H9 (cell line): ENCODE measurements around the gene TAF15. TPM values are rescaled to one million over a fixed set of nuclear protein-coding genes. Genes with fewer than 3 reads are reported as not detected.

Experiments used
- DNase-seq: peaks from one replicate; pipeline ENCODE4 v3.0.0-alpha.2; 2017
- H2AFZ ChIP-seq: one replicate; pipeline ENCODE4 v1.6.1; 2013; ENCODE audit warnings: mild to moderate bottlenecking, low read length, control low read depth, moderate library complexity
- H2AK5ac ChIP-seq: 2 replicates; pipeline ENCODE4 v1.6.1; 2013; ENCODE audit warnings: low read length, control low read depth, mixed read lengths; ENCODE audit not compliant: insufficient read length
- H2BK120ac ChIP-seq: one replicate; pipeline ENCODE4 v1.6.1; 2013; ENCODE audit warnings: low read depth, mild to moderate bottlenecking, low read length, control low read depth, inconsistent platforms; ENCODE audit not compliant: poor library complexity, severe bottlenecking
- H2BK12ac ChIP-seq: 2 replicates; pipeline ENCODE4 v1.6.1; 2013; ENCODE audit warnings: low read length, control low read depth, mixed read lengths, low read depth; ENCODE audit not compliant: insufficient read length
- H2BK15ac ChIP-seq: 2 replicates; pipeline ENCODE4 v1.6.1; 2013; ENCODE audit warnings: low read depth, low read length, control low read depth
- H2BK20ac ChIP-seq: one replicate; pipeline ENCODE4 v1.6.1; 2013; ENCODE audit warnings: low read depth, mild to moderate bottlenecking, low read length, control low read depth, inconsistent platforms; ENCODE audit not compliant: poor library complexity, severe bottlenecking
- H2BK5ac ChIP-seq: 2 replicates; pipeline ENCODE4 v1.6.1; 2013; ENCODE audit warnings: low read length, control low read depth, mixed read lengths; ENCODE audit not compliant: insufficient read length
- H3K14ac ChIP-seq: 2 replicates; pipeline ENCODE4 v1.6.1; 2013; ENCODE audit warnings: low read length, control low read depth; ENCODE audit not compliant: insufficient read depth
- H3K18ac ChIP-seq: 2 replicates; pipeline ENCODE4 v1.6.1; 2013; ENCODE audit warnings: low read depth, mild to moderate bottlenecking, mixed read lengths, low read length, control low read depth; ENCODE audit not compliant: insufficient read length
- H3K23ac ChIP-seq: 2 replicates; pipeline ENCODE4 v1.6.1; 2013; ENCODE audit warnings: low read length, control low read depth, mixed read lengths, low read depth; ENCODE audit not compliant: insufficient read length
- H3K23me2 ChIP-seq: 2 replicates; pipeline ENCODE4 v1.6.1; 2013; ENCODE audit warnings: low read depth, mild to moderate bottlenecking, mixed read lengths, low read length, control low read depth; ENCODE audit not compliant: insufficient read length, poor library complexity, severe bottlenecking
- H3K27ac ChIP-seq: 2 replicates; pipeline ENCODE4 v1.5.1; 2013; ENCODE audit warnings: low read length, control low read depth, mixed read lengths, low read depth; ENCODE audit not compliant: insufficient read length
- H3K27me3 ChIP-seq: 2 replicates; pipeline ENCODE4 v1.6.1; 2013; ENCODE audit warnings: low read length, control low read depth, inconsistent platforms; ENCODE audit not compliant: insufficient read depth
- H3K4ac ChIP-seq: 2 replicates; pipeline ENCODE4 v1.6.1; 2013; ENCODE audit warnings: low read depth, mild to moderate bottlenecking, control low read depth, inconsistent platforms, low read length, moderate library complexity
- H3K4me1 ChIP-seq: 2 replicates; pipeline ENCODE4 v1.6.1; 2013; ENCODE audit warnings: low read length, control low read depth, inconsistent platforms; ENCODE audit not compliant: insufficient read depth
- H3K4me2 ChIP-seq: 2 replicates; pipeline ENCODE4 v1.6.1; 2013; ENCODE audit warnings: low read length, control low read depth, mixed read lengths; ENCODE audit not compliant: insufficient read length, insufficient read depth
- H3K56ac ChIP-seq: 2 replicates; pipeline ENCODE4 v1.6.1; 2013; ENCODE audit warnings: low read depth, mild to moderate bottlenecking, mixed read lengths, low read length, control low read depth; ENCODE audit not compliant: insufficient read length
- H3K79me1 ChIP-seq: 2 replicates; pipeline ENCODE4 v1.6.1; 2013; ENCODE audit warnings: low read depth, mild to moderate bottlenecking, moderate library complexity, low read length, control low read depth, inconsistent platforms; ENCODE audit not compliant: insufficient read depth, poor library complexity, severe bottlenecking
- H3K79me2 ChIP-seq: 2 replicates; pipeline ENCODE4 v1.6.1; 2013; ENCODE audit warnings: low read length, control low read depth, inconsistent platforms; ENCODE audit not compliant: insufficient read depth
- H3K9ac ChIP-seq: 2 replicates; pipeline ENCODE4 v1.6.1; 2013; ENCODE audit warnings: low read length, control low read depth, mixed read lengths; ENCODE audit not compliant: insufficient read length; ENCODE audit errors: extremely low read depth
- H3K9me3 ChIP-seq: one replicate; pipeline ENCODE4 v1.6.1; 2013; ENCODE audit warnings: low read depth, low read length, inconsistent platforms; ENCODE audit not compliant: control insufficient read depth
- H3T11ph ChIP-seq: one replicate; pipeline ENCODE4 v1.6.1; 2013; ENCODE audit warnings: mild to moderate bottlenecking, low read length, control low read depth, inconsistent platforms
- H4K20me1 ChIP-seq: one replicate; pipeline ENCODE4 v1.6.1; 2013; ENCODE audit not compliant: control insufficient read depth, insufficient read length, insufficient read depth
- H4K5ac ChIP-seq: 2 replicates; pipeline ENCODE4 v1.6.1; 2013; ENCODE audit warnings: low read depth, mild to moderate bottlenecking, mixed read lengths, low read length, control low read depth; ENCODE audit not compliant: insufficient read length
- H4K8ac ChIP-seq: replicated peaks from 2 replicates; pipeline ENCODE4 v1.6.1; 2013; ENCODE audit warnings: low read length, control low read depth, mixed read lengths, low read depth; ENCODE audit not compliant: insufficient read length
- H4K91ac ChIP-seq: 2 replicates; pipeline ENCODE4 v1.6.1; 2013; ENCODE audit warnings: low read depth, mild to moderate bottlenecking, moderate library complexity, mixed read lengths, low read length, control low read depth; ENCODE audit not compliant: insufficient read length
- H3K27ac Mint-ChIP-seq, 3 experiments: 2 replicates in 2 of 3; 3 replicates in 1 of 3; pipeline ENCODE4 v1.8.0; 2020 to 2021; ENCODE audit warnings: mixed read lengths in 3 of 3, mild to moderate bottlenecking in 1 of 3, moderate library complexity in 1 of 3
- H3K27me3 Mint-ChIP-seq: 2 replicates; pipeline ENCODE4 v1.8.0; 2021; ENCODE audit warnings: low read depth, mild to moderate bottlenecking, moderate library complexity, mixed read lengths
- H3K36me3 Mint-ChIP-seq, 3 experiments: 2 replicates in 2 of 3; 3 replicates in 1 of 3; pipeline ENCODE4 v1.8.0; 2020 to 2021; ENCODE audit warnings: low read depth in 3 of 3, mixed read lengths in 3 of 3; ENCODE audit not compliant: insufficient read depth in 1 of 3
- H3K4me1 Mint-ChIP-seq, 2 experiments: 2 replicates each; pipeline ENCODE4 v1.8.0; 2020; ENCODE audit warnings: mixed read lengths in 2 of 2
- H3K4me3 Mint-ChIP-seq, 2 experiments: 2 replicates in 1 of 2; 3 replicates in 1 of 2; pipeline ENCODE4 v1.8.0; 2020 to 2021; ENCODE audit warnings: mild to moderate bottlenecking in 2 of 2, mixed read lengths in 2 of 2, moderate library complexity in 1 of 2
- H3K9me3 Mint-ChIP-seq, 2 experiments: 2 replicates in 1 of 2; 3 replicates in 1 of 2; pipeline ENCODE4 v1.8.0; 2020; ENCODE audit warnings: mild to moderate bottlenecking in 2 of 2, mixed read lengths in 2 of 2, moderate library complexity in 1 of 2
- WGBS: extraction: QIAGEN DNeasy Blood & Tissue Kit; methylation state at CpG from one replicate; pipeline ENCODE4 v1.1.7; 2013; ENCODE audit warnings: missing lambda C conversion rate, low lambda C conversion rate, mixed read lengths; ENCODE audit not compliant: insufficient read length; ENCODE audit errors: extremely low coverage; 5-methylcytosine and 5-hydroxymethylcytosine counted together
- total RNA-seq: library from RNA; stranded (reverse); gene quantifications from 2 replicates; pipeline ENCODE4 v1.2.1, GENCODE V29; 2021
- TF ChIP-seq, protein P1 (sequence below): fragments of 200-600 bp; sonication (generic); conservative IDR thresholded peaks from 3 replicates; pipeline ENCODE4 v1.8.0; 2021; ENCODE audit warnings: antibody characterized with exemption, mild to moderate bottlenecking

TAF15 gene
- total RNA-seq, 1 experiment from 2014 or later = 304 TPM

DNA sequence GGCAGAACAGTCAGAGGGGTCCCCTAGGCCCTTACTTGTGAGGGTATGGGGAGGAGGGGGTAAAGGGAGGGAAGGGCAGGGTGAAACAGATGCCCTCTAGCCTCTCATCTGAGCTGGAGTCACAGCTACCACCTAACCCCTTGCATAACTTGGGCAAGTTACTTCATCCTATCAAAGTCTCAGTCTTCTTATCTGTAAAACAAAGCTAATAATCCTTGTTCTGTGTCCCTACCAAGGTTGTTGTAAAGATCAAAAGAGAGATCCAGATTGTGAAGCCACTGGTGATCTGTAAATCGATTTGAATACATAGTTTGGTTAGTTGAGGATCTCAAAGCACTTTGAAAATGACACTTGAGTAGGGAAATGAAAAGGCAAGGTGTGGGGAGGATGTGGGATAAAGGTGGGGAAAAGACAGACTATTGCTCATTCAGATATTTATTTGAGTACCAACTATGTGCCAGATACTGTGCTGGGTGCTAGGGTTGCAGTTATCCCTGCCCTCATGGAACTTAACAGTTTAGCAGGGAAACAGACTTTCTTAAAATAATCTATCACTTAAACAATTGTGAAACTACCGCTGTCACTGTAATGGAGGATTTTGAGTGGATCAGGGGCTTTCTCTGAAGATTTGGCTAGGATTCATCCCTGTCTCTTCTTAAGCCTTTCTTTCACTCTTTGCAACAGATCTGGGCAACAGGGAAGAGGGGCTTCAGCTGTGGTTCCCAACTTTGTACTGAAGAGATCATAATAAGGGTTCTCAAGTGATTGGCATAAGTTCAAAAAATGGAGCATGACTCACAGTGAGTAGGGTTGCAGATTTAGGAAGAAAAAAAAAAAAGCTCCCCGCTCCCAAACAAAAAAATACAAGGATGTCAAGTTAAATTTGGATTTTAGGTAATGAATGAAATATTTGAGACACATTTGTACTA, 56.4 kb downstream of the TAF15 start:
- H3K4me1 ChIP-seq = no peaks in the 10 kb centered on the region
- H2BK5ac ChIP-seq = no peak overlapping the region
- H2BK20ac ChIP-seq = no peak overlapping the region
- H3K14ac ChIP-seq = no peak overlapping the region
- H4K8ac ChIP-seq = no peak overlapping the region
- no peak overlapping the region for H2AFZ ChIP-seq
- H3T11ph ChIP-seq = no peak overlapping the region
- no peak overlapping the region for H3K27ac ChIP-seq
- no peak overlapping the region for H3K56ac ChIP-seq
- H3K79me2 ChIP-seq = no peaks in the 10 kb centered on the region
- H2BK12ac ChIP-seq = no peak overlapping the region
- H4K5ac ChIP-seq = no peak overlapping the region
- H3K27me3 Mint-ChIP-seq = no peaks in the 10 kb centered on the region
- H4K20me1 ChIP-seq = no peaks in the 10 kb centered on the region
- no peaks in the 10 kb centered on the region for H3K9me3 ChIP-seq
- no peak for DNase-seq
- H3K4me3 Mint-ChIP-seq = no peak overlapping the region
- H3K9me3 Mint-ChIP-seq = no peaks in the 10 kb centered on the region
- H3K4me2 ChIP-seq = no peak overlapping the region
- H3K4ac ChIP-seq = no peak overlapping the region
- H3K23me2 ChIP-seq = no peaks in the 10 kb centered on the region
- H3K18ac ChIP-seq = no peak overlapping the region
- no peak overlapping the region for H2BK15ac ChIP-seq
- H3K4me1 Mint-ChIP-seq = peaks cover 3% of the 10 kb centered on the region in 2 experiments; a peak in 2 of 4 replicates
- WGBS = no CpG with 5 or more reads among the region's 3 CpGs
- no peaks in the 10 kb centered on the region for H3K27me3 ChIP-seq
- H3K23ac ChIP-seq = no peak overlapping the region
- TF ChIP-seq, protein P1, sequence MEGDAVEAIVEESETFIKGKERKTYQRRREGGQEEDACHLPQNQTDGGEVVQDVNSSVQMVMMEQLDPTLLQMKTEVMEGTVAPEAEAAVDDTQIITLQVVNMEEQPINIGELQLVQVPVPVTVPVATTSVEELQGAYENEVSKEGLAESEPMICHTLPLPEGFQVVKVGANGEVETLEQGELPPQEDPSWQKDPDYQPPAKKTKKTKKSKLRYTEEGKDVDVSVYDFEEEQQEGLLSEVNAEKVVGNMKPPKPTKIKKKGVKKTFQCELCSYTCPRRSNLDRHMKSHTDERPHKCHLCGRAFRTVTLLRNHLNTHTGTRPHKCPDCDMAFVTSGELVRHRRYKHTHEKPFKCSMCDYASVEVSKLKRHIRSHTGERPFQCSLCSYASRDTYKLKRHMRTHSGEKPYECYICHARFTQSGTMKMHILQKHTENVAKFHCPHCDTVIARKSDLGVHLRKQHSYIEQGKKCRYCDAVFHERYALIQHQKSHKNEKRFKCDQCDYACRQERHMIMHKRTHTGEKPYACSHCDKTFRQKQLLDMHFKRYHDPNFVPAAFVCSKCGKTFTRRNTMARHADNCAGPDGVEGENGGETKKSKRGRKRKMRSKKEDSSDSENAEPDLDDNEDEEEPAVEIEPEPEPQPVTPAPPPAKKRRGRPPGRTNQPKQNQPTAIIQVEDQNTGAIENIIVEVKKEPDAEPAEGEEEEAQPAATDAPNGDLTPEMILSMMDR = no peak
- H3K9ac ChIP-seq = no peak overlapping the region
- H3K27ac Mint-ChIP-seq = no peak overlapping the region
- no peak overlapping the region for H2BK120ac ChIP-seq
- no peak overlapping the region for H2AK5ac ChIP-seq
- no peaks in the 10 kb centered on the region for H3K79me1 ChIP-seq
- H4K91ac ChIP-seq = no peak overlapping the region
- H3K36me3 Mint-ChIP-seq = no peaks in the 10 kb centered on the region; a peak in 1 of 7 replicates
